ENCODE measurements around the gene ZNF79.

GRCh38 chr9:127393645-127394044 is 30.5 kb upstream of the ZNF79 start:
- TF ChIP-seq CTCF (IDR thresholded peaks at IDR 0.05) (no peak), POLR2A (IDR thresholded peaks at IDR 0.05) (no peak)
